HFFc6 (cell line): ENCODE results near the gene OTX1. TPM values are rescaled to one million over a fixed set of nuclear protein-coding genes. Genes with fewer than 3 reads are reported as not detected.
"Not testable (repeated sequence)": the region's sequence is repeated elsewhere in the genome, so short reads cannot be mapped to it uniquely, and the experiment has no call there.

ENCODE experiments used
- DNase-seq: peaks from one replicate; pipeline ENCODE4 v3.0.0-alpha.2; 2018
- H3K27ac Mint-ChIP-seq: 2 replicates; pipeline ENCODE4 v1.8.0; 2020; ENCODE audit warnings: mild to moderate bottlenecking, mixed read lengths
- H3K27me3 Mint-ChIP-seq: 2 replicates; pipeline ENCODE4 v1.8.0; 2021; ENCODE audit warnings: mild to moderate bottlenecking, moderate library complexity, mixed read lengths; ENCODE audit not compliant: insufficient read depth
- H3K36me3 Mint-ChIP-seq: 2 replicates; pipeline ENCODE4 v1.8.0; 2021; ENCODE audit warnings: low read depth, mixed read lengths
- H3K4me1 Mint-ChIP-seq: 2 replicates; pipeline ENCODE4 v1.8.0; 2020; ENCODE audit warnings: low read depth, mixed read lengths
- H3K4me3 Mint-ChIP-seq: 2 replicates; pipeline ENCODE4 v1.8.0; 2020; ENCODE audit warnings: mild to moderate bottlenecking, moderate library complexity, mixed read lengths
- H3K9me3 Mint-ChIP-seq: 2 replicates; pipeline ENCODE4 v1.8.0; 2020; ENCODE audit warnings: mild to moderate bottlenecking, mixed read lengths
- total RNA-seq, 6 experiments: library from RNA; stranded (reverse); fragmentation: NEBNext Ultra II Directional; extraction: Animal tissue kit (Norgen Biotek cat#: 25700); gene quantifications; 2 replicates in 1 of 6; 3 replicates in 5 of 6; pipeline ENCODE4 v1.2.3, GENCODE V29; 2021
- TF ChIP-seq, protein P1 (sequence below): fragments of 200-600 bp; sonication (generic); IDR thresholded peaks from 2 replicates; pipeline ENCODE4 v1.5.0; 2021; ENCODE audit warnings: antibody characterized with exemption, mild to moderate bottlenecking

OTX1 gene
- total RNA-seq, 6 experiments from 2014 or later, result 0.41 to 0.61 (median 0.53) TPM

DNA sequence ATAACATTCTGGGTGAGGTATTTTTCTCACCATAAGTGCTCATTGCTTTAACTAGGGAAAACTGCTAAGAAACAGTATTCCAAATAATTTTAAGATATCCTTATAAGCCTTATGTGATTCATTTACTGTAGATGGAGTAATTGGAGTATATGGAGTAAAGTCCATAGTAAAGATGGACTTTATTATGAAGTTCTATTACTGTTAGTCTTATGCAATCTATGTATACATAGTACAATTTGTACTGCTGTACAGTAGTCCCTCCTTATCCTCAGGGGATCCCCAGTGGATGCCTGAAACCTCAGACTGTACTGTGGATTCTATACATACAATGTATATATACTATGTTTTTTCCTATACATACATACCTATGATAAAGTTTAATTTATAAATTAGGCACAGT lies 41.1 kb upstream of the OTX1 start:
- H3K27me3 Mint-ChIP-seq, result no peaks in the 10 kb centered on the region
- no peaks in the 10 kb centered on the region for H3K9me3 Mint-ChIP-seq
- no peaks in the 10 kb centered on the region; the same call in 1 of the 2 replicates for H3K36me3 Mint-ChIP-seq
- peaks cover 22% of the 10 kb centered on the region for H3K4me1 Mint-ChIP-seq
- TF ChIP-seq, protein P1, sequence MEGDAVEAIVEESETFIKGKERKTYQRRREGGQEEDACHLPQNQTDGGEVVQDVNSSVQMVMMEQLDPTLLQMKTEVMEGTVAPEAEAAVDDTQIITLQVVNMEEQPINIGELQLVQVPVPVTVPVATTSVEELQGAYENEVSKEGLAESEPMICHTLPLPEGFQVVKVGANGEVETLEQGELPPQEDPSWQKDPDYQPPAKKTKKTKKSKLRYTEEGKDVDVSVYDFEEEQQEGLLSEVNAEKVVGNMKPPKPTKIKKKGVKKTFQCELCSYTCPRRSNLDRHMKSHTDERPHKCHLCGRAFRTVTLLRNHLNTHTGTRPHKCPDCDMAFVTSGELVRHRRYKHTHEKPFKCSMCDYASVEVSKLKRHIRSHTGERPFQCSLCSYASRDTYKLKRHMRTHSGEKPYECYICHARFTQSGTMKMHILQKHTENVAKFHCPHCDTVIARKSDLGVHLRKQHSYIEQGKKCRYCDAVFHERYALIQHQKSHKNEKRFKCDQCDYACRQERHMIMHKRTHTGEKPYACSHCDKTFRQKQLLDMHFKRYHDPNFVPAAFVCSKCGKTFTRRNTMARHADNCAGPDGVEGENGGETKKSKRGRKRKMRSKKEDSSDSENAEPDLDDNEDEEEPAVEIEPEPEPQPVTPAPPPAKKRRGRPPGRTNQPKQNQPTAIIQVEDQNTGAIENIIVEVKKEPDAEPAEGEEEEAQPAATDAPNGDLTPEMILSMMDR, result no peak
- H3K4me3 Mint-ChIP-seq, result no peak overlapping the region
- H3K27ac Mint-ChIP-seq, result no peak overlapping the region
- no peak for DNase-seq

GRCh38 chr2:63012541-63012940 lies 38.1 kb upstream of the OTX1 start:
- no peak overlapping the region for H3K4me3 Mint-ChIP-seq
- DNase-seq, result no peak
- TF ChIP-seq, protein P1, result no peak
- H3K4me1 Mint-ChIP-seq, result peaks cover 22% of the 10 kb centered on the region
- no peaks in the 10 kb centered on the region; the same call in 1 of the 2 replicates for H3K36me3 Mint-ChIP-seq
- H3K9me3 Mint-ChIP-seq, result no peaks in the 10 kb centered on the region
- H3K27me3 Mint-ChIP-seq, result no peaks in the 10 kb centered on the region
- H3K27ac Mint-ChIP-seq, result peak overlapping the region; percentile 36

- no peaks in the 10 kb centered on the region; the same call in 1 of the 2 replicates for H3K36me3 Mint-ChIP-seq
- TF ChIP-seq, protein P1, result no peak
- 0 out of 2 replicates have a peak overlapping the region, but pooled peaks have one; percentile 36 for H3K27ac Mint-ChIP-seq
- H3K9me3 Mint-ChIP-seq, result no peaks in the 10 kb centered on the region
- DNase-seq, result no peak
- no peak overlapping the region for H3K4me3 Mint-ChIP-seq
- H3K4me1 Mint-ChIP-seq, result peaks cover 22% of the 10 kb centered on the region
- H3K27me3 Mint-ChIP-seq, result no peaks in the 10 kb centered on the region
Measured at GRCh38 chr2:63013438-63013837, 37.2 kb upstream of the OTX1 start.

- H3K27me3 Mint-ChIP-seq, result no peaks in the 10 kb centered on the region
Measured at GRCh38 chr2:63015389-63015788, 35.2 kb upstream of the OTX1 start.

DNA sequence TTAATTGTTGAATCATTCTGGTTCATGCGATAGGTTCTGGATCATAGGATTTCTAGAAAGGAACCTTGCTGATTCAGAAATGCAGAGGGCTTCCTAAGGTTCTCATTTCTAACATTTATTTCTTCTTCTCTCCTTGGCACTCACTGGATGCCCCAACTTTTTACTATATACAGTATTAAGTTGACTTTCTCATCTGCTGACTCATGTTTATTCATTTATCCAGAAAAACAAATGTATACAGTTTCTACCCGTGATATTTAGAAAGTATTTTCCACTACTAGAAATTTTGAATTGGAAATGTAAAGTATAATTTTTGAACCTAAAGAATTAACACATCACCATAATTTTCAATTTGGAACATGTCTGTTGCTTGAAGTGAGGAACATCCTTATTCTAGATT lies 32.2 kb upstream of the OTX1 start:
- no peaks in the 10 kb centered on the region for H3K36me3 Mint-ChIP-seq
- no peaks in the 10 kb centered on the region for H3K27me3 Mint-ChIP-seq
- no peak overlapping the region for H3K4me3 Mint-ChIP-seq
- H3K4me1 Mint-ChIP-seq, result peaks cover under 1% of the 10 kb centered on the region; the same call in 1 of the 2 replicates
- TF ChIP-seq, protein P1, result no peak
- H3K9me3 Mint-ChIP-seq, result no peaks in the 10 kb centered on the region
- H3K27ac Mint-ChIP-seq, result no peak overlapping the region
- DNase-seq, result no peak

More at GRCh38 chr2:63015389-63015788, 35.2 kb upstream of the OTX1 start:
- Mint-ChIP-seq H3K4me1 (peaks cover 18% of the 10 kb centered on the region), H3K27ac (no peak overlapping the region), H3K9me3 (no peaks in the 10 kb centered on the region), H3K36me3 (no peaks in the 10 kb centered on the region; the same call in 1 of the 2 replicates), H3K4me3 (no peak overlapping the region)
- DNase-seq, result no peak
- TF ChIP-seq, protein P1, result no peak

- H3K9me3 Mint-ChIP-seq, H3K27me3 Mint-ChIP-seq, H3K4me1 Mint-ChIP-seq, H3K4me3 Mint-ChIP-seq, H3K36me3 Mint-ChIP-seq, H3K27ac Mint-ChIP-seq, DNase-seq: not testable (repeated sequence)
Measured at GRCh38 chr2:63019686-63020085, 30.9 kb upstream of the OTX1 start.
